Endothelial cell (in vitro differentiated cells): ENCODE data around the gene EZR. TPM values are rescaled to one million over a fixed set of nuclear protein-coding genes. Genes with fewer than 3 reads are reported as not detected.

Experiments used
- DNase-seq: peaks from one replicate; pipeline ENCODE4 v3.0.0; 2021; ENCODE audit warnings: low spot score
- H3K27ac Mint-ChIP-seq: one replicate; pipeline ENCODE4 v1.8.0; 2021; ENCODE audit warnings: mixed read lengths, inconsistent platforms; ENCODE audit not compliant: unreplicated experiment
- H3K27me3 Mint-ChIP-seq: one replicate; pipeline ENCODE4 v1.8.0; 2021; ENCODE audit warnings: mild to moderate bottlenecking, moderate library complexity, mixed read lengths, inconsistent platforms; ENCODE audit not compliant: unreplicated experiment
- H3K36me3 Mint-ChIP-seq: one replicate; pipeline ENCODE4 v1.8.0; 2021; ENCODE audit warnings: mild to moderate bottlenecking, low read depth, mixed read lengths, inconsistent platforms; ENCODE audit not compliant: unreplicated experiment
- H3K4me1 Mint-ChIP-seq: one replicate; pipeline ENCODE4 v1.8.0; 2021; ENCODE audit warnings: mild to moderate bottlenecking, mixed read lengths, inconsistent platforms; ENCODE audit not compliant: unreplicated experiment
- H3K4me3 Mint-ChIP-seq: one replicate; pipeline ENCODE4 v1.8.0; 2021; ENCODE audit warnings: mild to moderate bottlenecking, mixed read lengths, inconsistent platforms; ENCODE audit not compliant: unreplicated experiment
- H3K9me3 Mint-ChIP-seq: one replicate; pipeline ENCODE4 v1.8.0; 2021; ENCODE audit warnings: mixed read lengths, inconsistent platforms; ENCODE audit not compliant: unreplicated experiment
- CTCF ChIP-seq: fragments of 200-600 bp; sonication (generic); IDR thresholded peaks from one replicate; pipeline ENCODE4 v1.5.0; 2021; ENCODE audit warnings: antibody characterized with exemption; ENCODE audit not compliant: unreplicated experiment
- total RNA-seq: library from RNA; stranded (reverse); fragmentation: NEBNext Ultra II Directional; extraction: Animal tissue kit (Norgen Biotek cat#: 25700); gene quantifications from one replicate; pipeline ENCODE4 v1.2.1, GENCODE V29; 2021; ENCODE audit not compliant: unreplicated experiment

The EZR gene
- total RNA-seq, 1 donor from 2014 or later, result 125 TPM

DNA sequence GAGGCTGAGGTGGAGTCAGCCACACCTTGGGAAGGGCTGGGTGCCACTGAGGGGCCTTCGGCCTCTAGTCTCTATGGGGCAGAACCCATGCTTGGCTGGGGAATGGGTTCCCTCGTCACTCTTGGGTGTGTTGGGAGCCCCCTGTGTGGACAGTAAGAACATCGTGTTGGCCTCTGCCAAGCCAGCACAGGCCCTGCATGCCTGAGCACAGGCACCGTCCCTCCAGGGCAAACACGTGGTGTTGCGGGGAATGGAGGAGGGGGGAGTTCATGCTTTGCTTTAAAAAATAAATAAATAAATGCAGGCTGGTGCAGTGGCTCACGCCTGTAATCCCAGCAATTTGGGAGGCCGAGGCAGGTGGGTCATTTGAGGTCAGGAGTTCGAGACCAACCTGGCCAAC, 63.0 kb downstream of the EZR start:
- TF ChIP-seq CTCF, result no peak
- no peaks in the 10 kb centered on the region for H3K4me1 Mint-ChIP-seq
- DNase-seq, result no peak
- no peak overlapping the region for H3K27ac Mint-ChIP-seq
- peaks cover 6% of the 10 kb centered on the region for H3K27me3 Mint-ChIP-seq
- H3K9me3 Mint-ChIP-seq, result no peaks in the 10 kb centered on the region
- no peak overlapping the region for H3K4me3 Mint-ChIP-seq
- no peaks in the 10 kb centered on the region for H3K36me3 Mint-ChIP-seq

DNA sequence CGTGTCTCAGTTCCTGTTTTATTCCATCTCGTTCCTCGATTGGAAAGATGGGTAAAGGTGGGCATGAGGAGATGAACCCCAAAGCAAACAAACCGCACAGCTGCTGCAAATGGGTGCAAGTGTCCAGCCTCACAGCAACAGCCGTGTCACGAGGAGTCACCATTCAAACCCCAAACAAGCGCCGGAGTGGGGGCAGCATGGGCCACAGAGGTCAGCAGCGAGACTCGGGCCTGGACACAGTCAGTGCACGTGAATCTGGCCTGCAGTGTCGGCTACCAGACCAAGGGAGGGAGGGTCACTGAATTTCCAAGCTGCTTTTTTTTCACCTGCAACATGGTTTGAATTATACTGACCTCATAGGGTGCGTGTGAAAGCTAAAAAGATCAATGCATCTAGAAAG, 63.5 kb downstream of the EZR start:
- no peak for TF ChIP-seq CTCF
- H3K4me3 Mint-ChIP-seq, result no peak overlapping the region

DNA sequence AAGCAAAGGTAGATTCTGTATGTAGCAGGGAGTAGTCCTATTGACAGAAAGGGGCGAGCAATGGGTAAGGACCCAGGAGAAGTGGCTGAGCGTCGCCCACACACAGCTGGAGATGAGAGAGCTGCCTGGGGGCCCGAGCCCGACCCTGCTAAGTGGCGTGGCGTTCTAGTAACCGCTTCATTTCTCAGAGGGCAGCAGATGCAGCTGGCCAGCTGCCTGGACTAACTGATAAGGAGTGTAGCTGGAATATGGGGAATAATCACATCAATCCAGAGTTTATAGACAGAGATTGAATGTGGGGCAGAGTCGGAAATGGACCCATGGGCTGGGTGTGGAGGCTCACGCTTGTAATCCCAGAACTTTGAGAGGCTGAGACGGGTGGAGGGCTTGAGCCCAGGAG, 64.4 kb downstream of the EZR start:
- TF ChIP-seq CTCF, result no peak
- Mint-ChIP-seq H3K36me3 (no peaks in the 10 kb centered on the region), H3K4me1 (no peaks in the 10 kb centered on the region), H3K4me3 (no peak overlapping the region), H3K27ac (no peak overlapping the region), H3K9me3 (no peaks in the 10 kb centered on the region), H3K27me3 (peaks cover 6% of the 10 kb centered on the region)
- DNase-seq, result no peak

More for the DNA sequence above, 63.5 kb downstream of the EZR start:
- Mint-ChIP-seq H3K27me3 (peaks cover 6% of the 10 kb centered on the region), H3K27ac (no peak overlapping the region), H3K4me1 (no peaks in the 10 kb centered on the region), H3K9me3 (no peaks in the 10 kb centered on the region), H3K36me3 (no peaks in the 10 kb centered on the region)
- DNase-seq, result no peak

- no peaks in the 10 kb centered on the region for H3K4me1 Mint-ChIP-seq
- no peaks in the 10 kb centered on the region for H3K9me3 Mint-ChIP-seq
- no peaks in the 10 kb centered on the region for H3K36me3 Mint-ChIP-seq
- peaks cover 6% of the 10 kb centered on the region for H3K27me3 Mint-ChIP-seq
- no peak overlapping the region for H3K27ac Mint-ChIP-seq
- H3K4me3 Mint-ChIP-seq, result no peak overlapping the region
- DNase-seq, result no peak
- no peak for TF ChIP-seq CTCF
These were observed 65.4 kb downstream of the EZR start for GRCh38 chr6:158753811-158754210.

DNA sequence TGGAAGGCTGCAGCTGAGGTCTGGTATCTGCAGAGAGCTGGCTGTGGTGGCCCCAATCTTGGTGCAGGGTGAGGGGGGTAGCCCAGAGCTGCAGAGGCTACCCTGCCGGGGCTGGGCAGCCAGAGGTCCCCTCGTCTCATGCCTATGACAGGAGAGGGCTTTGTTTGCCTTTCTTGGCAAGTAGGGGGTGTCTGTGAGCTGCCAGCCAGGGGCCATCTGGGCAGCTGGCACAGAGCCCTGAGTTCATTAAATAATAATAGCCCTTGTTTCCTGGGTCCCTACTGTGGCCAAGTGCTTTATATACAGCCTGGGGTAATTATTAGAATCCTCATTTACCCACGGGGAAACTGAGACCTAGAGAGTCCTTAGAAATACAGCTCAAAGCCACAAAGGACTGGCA, 66.6 kb downstream of the EZR start:
- no peak for TF ChIP-seq CTCF
- Mint-ChIP-seq H3K27me3 (peaks cover 5% of the 10 kb centered on the region), H3K4me3 (no peak overlapping the region), H3K9me3 (no peaks in the 10 kb centered on the region), H3K27ac (no peak overlapping the region), H3K4me1 (peaks cover 7% of the 10 kb centered on the region), H3K36me3 (no peaks in the 10 kb centered on the region)
- no peak for DNase-seq
